Fibroblast of peridontal ligament (primary cell): ENCODE measurements around the gene TMEM115.
"Not testable (repeated sequence)": the region's sequence is repeated elsewhere in the genome, so short reads cannot be mapped to it uniquely, and the experiment has no call there.

Experiments used
- DNase-seq: peaks from one replicate; pipeline ENCODE4 v3.0.0-alpha.2; 2010; ENCODE audit errors: extremely low read depth

The TMEM115 gene

DNA sequence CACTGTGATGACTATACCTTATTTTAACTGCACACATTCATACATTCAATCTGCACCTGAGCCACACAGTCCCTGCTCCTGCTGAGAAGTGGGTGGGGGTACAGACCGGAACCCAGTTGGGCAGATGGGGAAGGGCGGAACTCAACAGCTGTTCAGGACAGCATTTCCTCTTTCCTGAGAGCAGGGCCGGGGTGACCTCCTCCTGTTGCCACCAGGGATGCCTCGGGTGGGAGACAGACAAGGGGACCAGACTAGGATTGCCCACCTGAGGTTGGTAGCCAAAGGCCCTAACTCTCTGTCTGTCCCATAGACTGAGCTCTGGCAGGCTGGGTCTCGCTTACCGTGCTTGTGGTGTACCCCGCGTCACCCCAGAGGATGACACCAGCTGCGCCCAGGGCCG, 40.7 kb downstream of the TMEM115 start:
- DNase-seq, result no peak

GRCh38 chr3:50318163-50318562, 41.2 kb downstream of the TMEM115 start:
- DNase-seq, result no peak

- DNase-seq, result no peak
Measured at GRCh38 chr3:50317300-50317699, 42.0 kb downstream of the TMEM115 start.

DNA sequence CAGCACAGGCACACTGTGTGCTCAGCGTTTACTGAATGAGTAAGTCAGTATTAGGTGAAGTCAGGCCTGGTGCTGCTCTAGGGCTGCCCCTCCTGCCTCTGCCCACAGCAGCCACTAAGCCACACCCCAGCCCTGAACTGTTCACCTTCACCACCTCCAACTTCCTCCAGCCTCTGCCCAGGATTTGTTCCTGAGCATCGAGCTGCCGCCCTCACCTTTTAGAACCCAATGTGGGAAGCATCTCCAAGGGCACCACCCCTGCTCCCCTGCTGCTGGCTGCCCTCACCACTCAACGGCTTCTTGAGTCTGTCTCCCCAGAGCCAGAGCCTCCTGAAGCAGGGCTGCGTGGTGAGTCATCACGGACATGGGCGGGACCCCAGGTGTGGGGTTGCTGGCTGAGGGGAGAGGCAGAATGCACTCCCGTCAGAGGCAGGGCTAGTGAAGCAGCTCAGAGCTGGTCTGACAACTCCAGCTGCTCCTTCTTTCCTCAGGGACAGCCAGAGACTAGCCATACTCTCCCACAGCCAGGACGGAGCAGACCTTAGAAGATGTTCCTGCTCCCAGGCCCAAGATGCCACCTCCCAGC, 42.6 kb downstream of the TMEM115 start:
- DNase-seq, result no peak

- DNase-seq, result no peak
Measured at GRCh38 chr3:50314816-50315215, 44.5 kb downstream of the TMEM115 start.

DNA sequence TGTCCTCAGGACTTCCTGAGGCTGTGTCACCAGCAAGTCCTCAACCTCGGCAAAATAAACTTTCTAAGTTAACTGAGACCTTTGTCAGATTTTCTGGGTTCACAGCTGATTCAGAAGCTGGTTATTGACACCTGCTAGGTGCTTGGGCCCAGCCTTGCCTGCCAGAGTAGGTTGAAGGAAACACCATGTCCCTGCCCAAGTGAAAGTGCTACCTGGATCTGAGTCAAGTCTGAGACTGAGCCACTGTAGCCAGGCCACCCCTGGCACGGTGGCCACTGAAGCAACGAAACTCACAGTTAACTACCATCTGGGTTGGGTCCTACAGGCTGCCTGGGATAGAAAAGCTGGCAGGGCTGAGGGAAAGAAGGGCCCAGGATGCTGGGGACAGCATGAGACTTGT, 45.0 kb downstream of the TMEM115 start:
- DNase-seq, result no peak

DNA sequence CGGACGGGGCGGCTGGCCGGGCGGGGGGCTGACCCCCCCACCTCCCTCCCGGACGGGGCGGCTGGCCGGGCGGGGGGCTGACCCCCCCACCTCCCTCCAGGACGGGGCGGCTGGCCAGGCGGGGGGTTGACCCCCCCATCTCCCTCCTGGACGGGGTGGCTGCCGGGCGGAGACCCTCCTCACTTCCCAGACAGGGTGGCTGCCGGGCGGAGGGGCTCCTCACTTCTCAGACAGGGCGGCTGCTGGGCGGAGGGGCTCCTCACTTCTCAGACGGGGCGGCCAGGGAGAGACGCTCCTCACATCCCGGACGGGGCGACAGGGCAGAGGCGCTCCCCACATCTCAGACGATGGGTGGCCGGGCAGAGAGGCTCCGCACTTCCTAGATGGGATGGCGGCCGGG, 47.3 kb downstream of the TMEM115 start:
- not testable (repeated sequence) for DNase-seq
